ENCODE measurements around the gene DCXR. TPM values are rescaled to one million over a fixed set of nuclear protein-coding genes. Genes with fewer than 3 reads are reported as not detected.
A peak's percentile ranks its signal among the peaks of the same experiment; 100 is the strongest.

The DCXR gene
- total RNA-seq, 1 donor from 2014 or later: 49.9 TPM

DNA sequence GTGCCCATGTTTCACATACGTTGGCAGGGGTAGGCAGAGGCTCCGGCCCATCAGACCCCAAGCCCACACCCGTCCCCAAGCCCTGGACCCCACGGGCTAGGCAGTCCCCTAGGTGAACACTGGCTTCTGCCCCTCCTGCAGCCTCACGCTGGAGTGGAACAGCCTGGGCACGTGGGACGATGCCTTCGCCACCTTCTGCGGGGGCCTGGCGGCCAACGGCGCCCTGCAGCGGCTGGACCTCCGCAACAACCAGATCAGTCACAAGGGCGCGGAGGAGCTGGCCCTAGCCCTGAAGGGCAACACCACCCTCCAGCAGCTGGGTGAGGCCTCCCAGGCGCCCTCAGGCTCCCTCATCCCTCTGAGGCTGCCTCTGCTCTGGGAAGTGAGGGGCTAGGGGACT, 12.6 kb downstream of the DCXR start:
- Histone ChIP-seq H2AFZ (ENCODE audit: low read depth, low read length) (no peak overlapping the region), H3K27ac (ENCODE audit: low read depth, low read length) (no peak overlapping the region), H3K4me2 (ENCODE audit: low read length) (no peak overlapping the region), H3K9ac (ENCODE audit: low read length) (no peak overlapping the region), H3K27me3 (ENCODE audit: insufficient read depth, low read length) (no peaks in the 10 kb centered on the region), H3K4me1 (ENCODE audit: insufficient read depth, low read length) (peaks cover 23% of the 10 kb centered on the region), H3K9me3 (ENCODE audit: insufficient read depth, low read depth, low read length) (no peaks in the 10 kb centered on the region), H3K36me3 (ENCODE audit: insufficient read depth, low read length) (no peaks in the 10 kb centered on the region), H4K20me1 (ENCODE audit: insufficient read depth, low read length) (peaks cover 22% of the 10 kb centered on the region), H3K79me2 (ENCODE audit: insufficient read depth, low read length) (peaks cover 15% of the 10 kb centered on the region), H3K4me3 (ENCODE audit: insufficient read depth, low read depth, low read length) (no peak overlapping the region)
- no peak overlapping the region for H3K27ac Mint-ChIP-seq (ENCODE audit: unreplicated experiment)
- H3K4me1 Mint-ChIP-seq (ENCODE audit: low read depth, unreplicated experiment): no peaks in the 10 kb centered on the region
- no peak for FAIRE-seq
- peaks cover 8% of the 10 kb centered on the region for H3K27me3 Mint-ChIP-seq (ENCODE audit: low read depth, unreplicated experiment)
- no peak for DNase-seq (ENCODE audit: low read depth)
- H3K9me3 Mint-ChIP-seq (ENCODE audit: unreplicated experiment): no peaks in the 10 kb centered on the region
- peaks cover 1% of the 10 kb centered on the region for H3K36me3 Mint-ChIP-seq (ENCODE audit: low read depth, unreplicated experiment)
- TF ChIP-seq, protein P1, sequence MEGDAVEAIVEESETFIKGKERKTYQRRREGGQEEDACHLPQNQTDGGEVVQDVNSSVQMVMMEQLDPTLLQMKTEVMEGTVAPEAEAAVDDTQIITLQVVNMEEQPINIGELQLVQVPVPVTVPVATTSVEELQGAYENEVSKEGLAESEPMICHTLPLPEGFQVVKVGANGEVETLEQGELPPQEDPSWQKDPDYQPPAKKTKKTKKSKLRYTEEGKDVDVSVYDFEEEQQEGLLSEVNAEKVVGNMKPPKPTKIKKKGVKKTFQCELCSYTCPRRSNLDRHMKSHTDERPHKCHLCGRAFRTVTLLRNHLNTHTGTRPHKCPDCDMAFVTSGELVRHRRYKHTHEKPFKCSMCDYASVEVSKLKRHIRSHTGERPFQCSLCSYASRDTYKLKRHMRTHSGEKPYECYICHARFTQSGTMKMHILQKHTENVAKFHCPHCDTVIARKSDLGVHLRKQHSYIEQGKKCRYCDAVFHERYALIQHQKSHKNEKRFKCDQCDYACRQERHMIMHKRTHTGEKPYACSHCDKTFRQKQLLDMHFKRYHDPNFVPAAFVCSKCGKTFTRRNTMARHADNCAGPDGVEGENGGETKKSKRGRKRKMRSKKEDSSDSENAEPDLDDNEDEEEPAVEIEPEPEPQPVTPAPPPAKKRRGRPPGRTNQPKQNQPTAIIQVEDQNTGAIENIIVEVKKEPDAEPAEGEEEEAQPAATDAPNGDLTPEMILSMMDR (IDR thresholded peaks at IDR 0.05; ENCODE audit: insufficient read depth, low read depth, low read length): no peak
- TF ChIP-seq EZH2 (IDR thresholded peaks at IDR 0.05; ENCODE audit: insufficient read depth, low read length): no peak
- H3K4me3 Mint-ChIP-seq (ENCODE audit: unreplicated experiment): no peak overlapping the region

DNA sequence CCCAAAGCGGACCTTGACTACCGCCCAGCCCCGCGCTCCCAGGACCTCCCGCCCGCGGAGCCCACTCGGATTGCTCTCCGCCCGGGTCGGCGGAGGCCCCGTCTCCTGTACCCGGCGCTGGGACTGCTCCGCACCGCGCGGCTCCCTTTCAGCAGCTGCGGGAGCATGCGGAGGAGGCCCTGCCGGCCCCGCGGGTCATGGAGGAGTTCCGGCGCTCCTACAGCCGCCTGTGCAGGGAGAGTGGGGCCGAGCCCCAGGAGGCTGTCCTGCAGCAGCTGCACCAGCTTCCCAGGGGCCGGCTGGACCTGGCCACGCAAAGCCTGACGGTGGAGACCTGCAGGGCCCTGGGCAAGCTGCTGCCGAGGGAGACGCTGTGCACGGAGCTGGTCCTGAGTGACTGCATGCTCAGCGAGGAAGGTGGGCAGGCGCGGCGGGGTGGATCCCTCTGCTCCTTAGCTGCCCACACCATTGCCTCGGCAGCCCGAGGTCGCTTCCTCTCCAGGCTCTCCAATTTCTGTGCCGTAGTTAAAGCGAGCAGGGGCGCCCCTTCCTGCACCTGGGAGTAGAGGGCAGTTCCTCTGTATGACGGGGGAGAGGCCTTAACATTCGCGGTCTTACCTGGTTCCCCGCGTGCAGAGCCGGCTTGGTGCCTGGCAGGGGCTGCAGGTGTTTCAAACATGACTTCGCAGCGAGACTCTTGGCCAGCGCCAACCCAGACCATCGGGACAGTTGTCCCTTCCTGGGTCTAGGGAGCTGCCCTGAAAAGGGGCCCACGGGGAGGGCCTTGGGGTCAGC, 13.9 kb downstream of the DCXR start:
- FAIRE-seq: no peak

More for the DNA sequence above, 13.9 kb downstream of the DCXR start:
- Mint-ChIP-seq H3K9me3 (ENCODE audit: unreplicated experiment) (no peaks in the 10 kb centered on the region), H3K4me1 (ENCODE audit: low read depth, unreplicated experiment) (no peaks in the 10 kb centered on the region), H3K4me3 (ENCODE audit: unreplicated experiment) (peak overlapping the region; percentile 76), H3K27me3 (ENCODE audit: low read depth, unreplicated experiment) (peaks cover 6% of the 10 kb centered on the region), H3K27ac (ENCODE audit: unreplicated experiment) (no peak overlapping the region), H3K36me3 (ENCODE audit: low read depth, unreplicated experiment) (peaks cover 1% of the 10 kb centered on the region)
- Histone ChIP-seq H3K27ac (ENCODE audit: low read depth, low read length) (no peak overlapping the region), H4K20me1 (ENCODE audit: insufficient read depth, low read length) (peaks cover 27% of the 10 kb centered on the region), H3K4me2 (ENCODE audit: low read length) (peak overlapping the region; percentile 85), H3K27me3 (ENCODE audit: insufficient read depth, low read length) (no peaks in the 10 kb centered on the region), H3K9me3 (ENCODE audit: insufficient read depth, low read depth, low read length) (no peaks in the 10 kb centered on the region), H3K9ac (ENCODE audit: low read length) (peak overlapping the region; percentile 49), H3K79me2 (ENCODE audit: insufficient read depth, low read length) (peaks cover 15% of the 10 kb centered on the region), H3K36me3 (ENCODE audit: insufficient read depth, low read length) (no peaks in the 10 kb centered on the region), H3K4me1 (ENCODE audit: insufficient read depth, low read length) (peaks cover 23% of the 10 kb centered on the region), H2AFZ (ENCODE audit: low read depth, low read length) (peak overlapping the region; percentile 84), H3K4me3 (ENCODE audit: insufficient read depth, low read depth, low read length) (peak overlapping the region; percentile 54)
- TF ChIP-seq EZH2 (IDR thresholded peaks at IDR 0.05; ENCODE audit: insufficient read depth, low read length): no peak
- TF ChIP-seq, protein P1 (IDR thresholded peaks at IDR 0.05; ENCODE audit: insufficient read depth, low read depth, low read length): no peak
- no peak for DNase-seq (ENCODE audit: low read depth)

Data from astrocyte (in vitro differentiated cells and primary cell).